ENCODE measurements around the gene PRDM11. TPM values are rescaled to one million over a fixed set of nuclear protein-coding genes. Genes with fewer than 3 reads are reported as not detected.

PRDM11 gene
- total RNA-seq, 2 donors from 2014 or later: 10.4 to 15.2 TPM

GRCh38 chr11:45162916-45163879 is 16.8 kb downstream of the PRDM11 start:
- no peak overlapping the region for H3K27ac Mint-ChIP-seq
- no peak overlapping the region for H3K4me3 Mint-ChIP-seq
- no peak overlapping the region for H3K4me3 ChIP-seq (ENCODE audit: low read length)
- H3K9me3 Mint-ChIP-seq: no peaks in the 10 kb centered on the region
- H3K9me3 ChIP-seq (ENCODE audit: control insufficient read depth, low read length): no peaks in the 10 kb centered on the region
- no peaks in the 10 kb centered on the region for H3K27me3 ChIP-seq (ENCODE audit: control insufficient read depth, insufficient read depth, low read length, poor library complexity, severe bottlenecking)
- no peaks in the 10 kb centered on the region for H3K4me1 Mint-ChIP-seq
- no peaks in the 10 kb centered on the region for H3K36me3 ChIP-seq (ENCODE audit: control insufficient read depth, insufficient read depth, low read length)
- 91 to 97% methylated on average over 7 to 10 of the region's 10 CpGs for WGBS, 2 experiments (ENCODE audit: insufficient coverage in 1 of 2, insufficient read length in 1 of 2)
- H3K36me3 Mint-ChIP-seq (ENCODE audit: low read depth): no peaks in the 10 kb centered on the region
- no peak overlapping the region for H3K9ac ChIP-seq (ENCODE audit: extremely low read depth, low read length, poor library complexity, severe bottlenecking)
- H3K4me1 ChIP-seq (ENCODE audit: control insufficient read depth, insufficient read depth, low read length): no peaks in the 10 kb centered on the region
- no peak for DNase-seq
- no peak for TF ChIP-seq CTCF (conservative IDR thresholded peaks at IDR 0.05)
- H3K27me3 Mint-ChIP-seq (ENCODE audit: insufficient read depth): no peaks in the 10 kb centered on the region
- H3K27ac ChIP-seq (ENCODE audit: low read depth, low read length): no peak overlapping the region

GRCh38 chr11:45163956-45164575 is 17.6 kb downstream of the PRDM11 start:
- H3K4me3 ChIP-seq (ENCODE audit: low read length): no peak overlapping the region
- H3K4me1 Mint-ChIP-seq: no peaks in the 10 kb centered on the region
- H3K4me1 ChIP-seq (ENCODE audit: control insufficient read depth, insufficient read depth, low read length): no peaks in the 10 kb centered on the region
- no peak overlapping the region for H3K27ac Mint-ChIP-seq
- no peaks in the 10 kb centered on the region for H3K9me3 ChIP-seq (ENCODE audit: control insufficient read depth, low read length)
- no peak overlapping the region for H3K27ac ChIP-seq (ENCODE audit: low read depth, low read length)
- DNase-seq: no peak
- no peak overlapping the region for H3K9ac ChIP-seq (ENCODE audit: extremely low read depth, low read length, poor library complexity, severe bottlenecking)
- H3K36me3 Mint-ChIP-seq (ENCODE audit: low read depth): no peaks in the 10 kb centered on the region
- H3K27me3 ChIP-seq (ENCODE audit: control insufficient read depth, insufficient read depth, low read length, poor library complexity, severe bottlenecking): no peaks in the 10 kb centered on the region
- no peak overlapping the region for H3K4me3 Mint-ChIP-seq
- H3K27me3 Mint-ChIP-seq (ENCODE audit: insufficient read depth): no peaks in the 10 kb centered on the region
- no peaks in the 10 kb centered on the region for H3K36me3 ChIP-seq (ENCODE audit: control insufficient read depth, insufficient read depth, low read length)
- H3K9me3 Mint-ChIP-seq: no peaks in the 10 kb centered on the region
- no peak for TF ChIP-seq CTCF (conservative IDR thresholded peaks at IDR 0.05)
- 87 to 92% methylated on average over 8 to 15 of the region's 15 CpGs for WGBS, 2 experiments (ENCODE audit: insufficient coverage in 1 of 2, insufficient read length in 1 of 2)

DNA sequence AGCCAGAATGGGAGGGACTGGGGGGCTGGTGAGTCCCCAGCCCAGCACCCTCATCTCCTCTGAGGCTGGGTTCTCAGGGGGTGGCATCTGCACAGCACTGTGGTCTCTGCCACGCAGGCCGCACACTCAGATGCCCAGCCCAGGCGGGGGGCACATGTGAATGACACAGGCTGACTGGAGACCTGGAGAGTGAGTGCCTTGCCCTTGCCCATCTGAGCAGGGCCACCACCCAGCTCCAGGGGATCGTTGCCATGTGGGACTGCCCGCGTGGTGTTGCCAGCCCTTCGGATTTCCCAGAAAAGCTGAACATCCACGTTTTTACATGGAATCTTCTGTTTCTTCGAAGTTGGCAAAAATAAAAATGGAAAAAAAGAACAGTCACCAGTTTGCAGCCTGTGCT is 18.9 kb downstream of the PRDM11 start:
- no peak for DNase-seq
- Histone ChIP-seq H3K4me1 (ENCODE audit: control insufficient read depth, insufficient read depth, low read length) (no peaks in the 10 kb centered on the region), H3K9ac (ENCODE audit: extremely low read depth, low read length, poor library complexity, severe bottlenecking) (no peak overlapping the region), H3K36me3 (ENCODE audit: control insufficient read depth, insufficient read depth, low read length) (no peaks in the 10 kb centered on the region), H3K9me3 (ENCODE audit: control insufficient read depth, low read length) (no peaks in the 10 kb centered on the region), H3K4me3 (ENCODE audit: low read length) (no peak overlapping the region), H3K27ac (ENCODE audit: low read depth, low read length) (no peak overlapping the region), H3K27me3 (ENCODE audit: control insufficient read depth, insufficient read depth, low read length, poor library complexity, severe bottlenecking) (no peaks in the 10 kb centered on the region)
- Mint-ChIP-seq H3K9me3 (no peaks in the 10 kb centered on the region), H3K4me1 (no peaks in the 10 kb centered on the region), H3K36me3 (ENCODE audit: low read depth) (no peaks in the 10 kb centered on the region), H3K27ac (no peak overlapping the region), H3K4me3 (no peak overlapping the region), H3K27me3 (ENCODE audit: insufficient read depth) (no peaks in the 10 kb centered on the region)
- WGBS, 2 experiments (ENCODE audit: insufficient coverage in 1 of 2, insufficient read length in 1 of 2): 89 to 92% methylated on average over 9 of the region's 9 CpGs
- no peak for TF ChIP-seq CTCF (conservative IDR thresholded peaks at IDR 0.05)

All from endodermal cell (in vitro differentiated cells).